ENCODE results near the gene MEIS1. TPM values are rescaled to one million over a fixed set of nuclear protein-coding genes. Genes with fewer than 3 reads are reported as not detected.

Gene MEIS1
- total and polyA plus RNA-seq, 2 donors (not counting 1 experiment from before 2014, with no cell fraction given): 0.03 TPM; not detected in 1

GRCh38 chr2:66470199-66470598, 35.3 kb downstream of the MEIS1 start:
- Histone ChIP-seq H3K9ac (ENCODE audit: low read length) (no peak overlapping the region), H2AFZ (ENCODE audit: insufficient read depth, low read depth, low read length, poor library complexity, severe bottlenecking) (no peak overlapping the region), H3K79me2 (ENCODE audit: control insufficient read depth, insufficient read depth, low read length) (no peaks in the 10 kb centered on the region), H4K20me1 (ENCODE audit: control insufficient read depth, insufficient read depth, low read length, poor library complexity, severe bottlenecking) (no peaks in the 10 kb centered on the region), H3K27me3 (replicated peaks in 1 of 4; ENCODE audit: control extremely low read depth in 1 of 4, control insufficient read depth in 3 of 4, insufficient read depth in 4 of 4, low read length in 3 of 4) (peaks cover 0 to 3% (median 0%) of the 10 kb centered on the region in 4 experiments), H3K9me3 (ENCODE audit: control extremely low read depth in 1 of 3, control insufficient read depth in 2 of 3, insufficient read depth in 1 of 3, low read length in 2 of 3) (peaks cover 0 to 2% (median 0%) of the 10 kb centered on the region in 3 donors), H3K4me3 (ENCODE audit: control extremely low read depth in 1 of 5, extremely low read depth in 1 of 5, insufficient read depth in 1 of 5, low read depth in 2 of 5, low read length in 4 of 5) (no peak overlapping the region), H3K4me2 (replicated peaks; ENCODE audit: low read depth, low read length, poor library complexity, severe bottlenecking) (no peak overlapping the region), H3K27ac (ENCODE audit: low read length in 2 of 2) (no peak overlapping the region), H3K36me3 (replicated peaks in 1 of 2; ENCODE audit: control extremely low read depth in 1 of 2, control insufficient read depth in 1 of 2, extremely low read depth in 1 of 2, insufficient read depth in 2 of 2, low read length in 1 of 2) (no peaks in the 10 kb centered on the region), H3K4me1 (ENCODE audit: control insufficient read depth in 2 of 2, insufficient read depth in 2 of 2, low read length in 2 of 2) (no peaks in the 10 kb centered on the region)
- 20% methylated on average over 1 of the region's 2 CpGs for WGBS (ENCODE audit: insufficient coverage)
- Mint-ChIP-seq H3K27me3 (no peaks in the 10 kb centered on the region), H3K27ac (no peak overlapping the region), H3K4me3 (no peak overlapping the region), H3K4me1 (no peaks in the 10 kb centered on the region), H3K9me3 (ENCODE audit: insufficient read depth) (no peaks in the 10 kb centered on the region)
- DNase-seq: no peak
- ChIA-PET POLR2A (no interaction called here), CTCF (no interaction called here)
- ATAC-seq (ENCODE audit: low read depth): no peak
- TF ChIP-seq EZH2 (IDR thresholded peaks at IDR 0.05; ENCODE audit: borderline replicate concordance, insufficient read depth, low read depth, low read length, poor library complexity, severe bottlenecking) (no peak), CTCF (IDR thresholded peaks at IDR 0.05) (no peak)
- intact Hi-C loops (cut with micrococcal nuclease): no loop called here

- Histone ChIP-seq H3K79me2 (ENCODE audit: control insufficient read depth, insufficient read depth, low read length) (no peaks in the 10 kb centered on the region), H3K27ac (ENCODE audit: low read length in 2 of 2) (no peak overlapping the region), H2AFZ (ENCODE audit: insufficient read depth, low read depth, low read length, poor library complexity, severe bottlenecking) (no peak overlapping the region), H3K4me2 (replicated peaks; ENCODE audit: low read depth, low read length, poor library complexity, severe bottlenecking) (no peak overlapping the region), H3K9ac (ENCODE audit: low read length) (no peak overlapping the region), H3K27me3 (replicated peaks in 1 of 4; ENCODE audit: control extremely low read depth in 1 of 4, control insufficient read depth in 3 of 4, insufficient read depth in 4 of 4, low read length in 3 of 4) (peaks cover 0 to 3% (median 0%) of the 10 kb centered on the region in 4 experiments), H3K4me1 (ENCODE audit: control insufficient read depth in 2 of 2, insufficient read depth in 2 of 2, low read length in 2 of 2) (no peaks in the 10 kb centered on the region), H3K4me3 (ENCODE audit: control extremely low read depth in 1 of 5, extremely low read depth in 1 of 5, insufficient read depth in 1 of 5, low read depth in 2 of 5, low read length in 4 of 5) (no peak overlapping the region), H3K36me3 (replicated peaks in 1 of 2; ENCODE audit: control extremely low read depth in 1 of 2, control insufficient read depth in 1 of 2, extremely low read depth in 1 of 2, insufficient read depth in 2 of 2, low read length in 1 of 2) (no peaks in the 10 kb centered on the region), H3K9me3 (ENCODE audit: control extremely low read depth in 1 of 3, control insufficient read depth in 2 of 3, insufficient read depth in 1 of 3, low read length in 2 of 3) (peaks cover 0 to 2% (median 0%) of the 10 kb centered on the region in 3 donors), H4K20me1 (ENCODE audit: control insufficient read depth, insufficient read depth, low read length, poor library complexity, severe bottlenecking) (no peaks in the 10 kb centered on the region)
- Mint-ChIP-seq H3K9me3 (ENCODE audit: insufficient read depth) (no peaks in the 10 kb centered on the region), H3K27ac (no peak overlapping the region), H3K27me3 (peaks cover 6% of the 10 kb centered on the region), H3K4me3 (no peak overlapping the region), H3K4me1 (no peaks in the 10 kb centered on the region)
- 82% methylated on average over 3 of the region's 5 CpGs for WGBS (ENCODE audit: insufficient coverage)
- CTCF ChIA-PET: no interaction called here
- TF ChIP-seq EZH2 (IDR thresholded peaks at IDR 0.05; ENCODE audit: borderline replicate concordance, insufficient read depth, low read depth, low read length, poor library complexity, severe bottlenecking): no peak
- no peak for TF ChIP-seq CTCF (IDR thresholded peaks at IDR 0.05)
- no peak for ATAC-seq (ENCODE audit: low read depth)
- intact Hi-C loops (cut with micrococcal nuclease): no loop called here
- POLR2A ChIA-PET: no interaction called here
- no peak for DNase-seq
These were observed 37.4 kb downstream of the MEIS1 start for GRCh38 chr2:66472225-66472843.

All from B cell (primary cell).